ACHN (cell line): ENCODE results near the gene ERCC3.
"Not testable (repeated sequence)": the region's sequence is repeated elsewhere in the genome, so short reads cannot be mapped to it uniquely, and the experiment has no call there.

Experiments used
- DNase-seq: peaks from one replicate; pipeline ENCODE4 v3.0.0-alpha.2; 2015
- in situ Hi-C: cut with HindIII; loops from 2 replicates; pipeline ENCODE4 v1.10.0; 2017; ENCODE audit warnings: low sequenced_read_pairs, low pct_ligation_motif_present, low pct_unique_long_range_greater_than_20kb

Gene ERCC3

GRCh38 chr2:127214201-127214600 is 79.7 kb downstream of the ERCC3 start:
- DNase-seq, in situ Hi-C loops: not testable (repeated sequence)

GRCh38 chr2:127208313-127208712 is 85.6 kb downstream of the ERCC3 start:
- no peak for DNase-seq
- in situ Hi-C loops = no loop called here
